Right kidney (tissue), 9 donors: Measurements from ENCODE around the gene SRGAP2C.
"Not testable (repeated sequence)": the region's sequence is repeated elsewhere in the genome, so short reads cannot be mapped to it uniquely, and the experiment has no call there.

Experiments used
- DNase-seq: peaks from one replicate; pipeline ENCODE4 v3.0.0-alpha.2; 2016
- long read RNA-seq, 8 donors: transcript quantifications; one replicate each; lab custom pipeline, GENCODE V29; 2026

Gene SRGAP2C
- long read RNA-seq, donor 1, full-length matches to known transcripts: 1 of 1 reads
- long read RNA-seq, donor 1, partial matches to known transcripts: 0 of 1 reads
- long read RNA-seq, donor 1, other reads (novel, unspliced or antisense): 0 of 1 reads
- long read RNA-seq, donor 2, partial matches to known transcripts: 9 of 9 reads
- long read RNA-seq, donor 2, other reads (novel, unspliced or antisense): 0 of 9 reads
- long read RNA-seq, donor 3, partial matches to known transcripts: 11 of 11 reads
- long read RNA-seq, donor 3, other reads (novel, unspliced or antisense): 0 of 11 reads
- long read RNA-seq, donor 4: 0 reads
- long read RNA-seq, donor 5, full-length matches to known transcripts: 2 of 2 reads
- long read RNA-seq, donor 5, partial matches to known transcripts: 0 of 2 reads
- long read RNA-seq, donor 5, other reads (novel, unspliced or antisense): 0 of 2 reads
- long read RNA-seq, donor 6, full-length matches to known transcripts: 2 of 9 reads
- long read RNA-seq, donor 6, partial matches to known transcripts: 7 of 9 reads
- long read RNA-seq, donor 6, other reads (novel, unspliced or antisense): 0 of 9 reads
- long read RNA-seq, donor 7, full-length matches to known transcripts: 3 of 8 reads
- long read RNA-seq, donor 7, partial matches to known transcripts: 5 of 8 reads
- long read RNA-seq, donor 7, other reads (novel, unspliced or antisense): 0 of 8 reads
- long read RNA-seq, donor 8, full-length matches to known transcripts: 2 of 2 reads
- long read RNA-seq, donor 8, partial matches to known transcripts: 0 of 2 reads
- long read RNA-seq, donor 8, other reads (novel, unspliced or antisense): 0 of 2 reads

GRCh38 chr1:121184290-121185127, at the start of gene SRGAP2C, which contains the start of gene FAM72B:
Gene SRGAP2C (plus strand): TSS chr1:121184975. CDS start chr1:121187447, 2,472 bp downstream.
Gene FAM72B (minus strand): TSS chr1:121184340. CDS start chr1:121183489, 851 bp downstream.
- peak; percentile 86 for DNase-seq

- DNase-seq: not testable (repeated sequence)
Measured at GRCh38 chr1:121140393-121140792, 44.4 kb upstream of the SRGAP2C start.

DNA sequence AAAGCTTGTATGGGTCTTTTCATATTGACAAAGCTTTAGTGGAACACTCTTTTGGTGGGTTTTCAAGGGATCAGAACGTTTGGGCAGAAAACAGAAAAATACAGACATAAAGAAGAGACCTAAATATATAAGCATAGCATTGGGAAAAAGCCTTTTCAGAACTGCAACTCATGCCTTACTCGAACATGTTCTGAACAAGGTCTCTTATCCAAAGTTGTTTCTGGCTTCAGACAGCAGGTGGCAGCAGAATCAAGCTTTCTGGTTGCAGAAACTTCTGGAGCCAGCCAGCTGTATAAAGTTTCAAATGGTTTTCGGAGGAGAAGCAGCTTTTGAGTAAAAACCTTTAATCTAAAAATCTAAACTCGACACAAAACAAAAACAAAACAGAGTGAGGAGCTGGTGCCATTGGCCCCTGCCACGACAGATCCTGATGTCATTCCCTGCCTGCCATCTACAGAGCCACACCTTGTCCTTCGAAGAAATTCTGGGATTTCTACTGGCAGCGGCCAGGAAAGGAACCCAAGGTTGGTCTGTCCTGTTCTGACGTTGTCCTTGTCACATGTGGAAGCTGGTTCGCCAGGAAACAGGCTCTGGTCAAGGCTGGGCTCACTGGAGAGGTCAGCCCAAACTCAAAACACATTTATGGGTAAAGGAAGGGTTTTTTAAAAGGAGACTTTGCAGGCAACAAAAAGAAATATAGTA, 36.1 kb upstream of the SRGAP2C start:
- not testable (repeated sequence) for DNase-seq

- not testable (repeated sequence) for DNase-seq
Measured at GRCh38 chr1:121151294-121151693, 33.5 kb upstream of the SRGAP2C start.

- not testable (repeated sequence) for DNase-seq
Measured at GRCh38 chr1:121152788-121153187, 32.0 kb upstream of the SRGAP2C start.

DNA sequence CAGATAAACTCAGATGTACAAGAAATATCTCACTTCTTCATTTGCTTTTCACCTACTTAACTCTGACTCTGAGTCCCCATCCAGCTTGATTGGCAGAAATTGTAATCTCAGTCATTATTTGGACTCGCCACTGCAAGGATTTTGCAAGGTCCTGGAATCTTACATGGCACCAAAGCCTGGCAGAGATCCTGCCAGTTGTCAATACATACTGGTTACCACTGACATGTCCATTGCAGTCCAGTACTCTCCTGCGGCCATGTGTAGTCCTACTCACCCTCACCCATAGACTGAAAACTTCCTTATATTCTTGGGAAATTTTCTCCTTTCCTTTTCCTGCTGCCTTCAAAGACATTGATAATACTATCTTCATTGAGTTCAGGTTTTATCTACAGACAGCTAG, 30.0 kb upstream of the SRGAP2C start:
- DNase-seq: not testable (repeated sequence)

DNA sequence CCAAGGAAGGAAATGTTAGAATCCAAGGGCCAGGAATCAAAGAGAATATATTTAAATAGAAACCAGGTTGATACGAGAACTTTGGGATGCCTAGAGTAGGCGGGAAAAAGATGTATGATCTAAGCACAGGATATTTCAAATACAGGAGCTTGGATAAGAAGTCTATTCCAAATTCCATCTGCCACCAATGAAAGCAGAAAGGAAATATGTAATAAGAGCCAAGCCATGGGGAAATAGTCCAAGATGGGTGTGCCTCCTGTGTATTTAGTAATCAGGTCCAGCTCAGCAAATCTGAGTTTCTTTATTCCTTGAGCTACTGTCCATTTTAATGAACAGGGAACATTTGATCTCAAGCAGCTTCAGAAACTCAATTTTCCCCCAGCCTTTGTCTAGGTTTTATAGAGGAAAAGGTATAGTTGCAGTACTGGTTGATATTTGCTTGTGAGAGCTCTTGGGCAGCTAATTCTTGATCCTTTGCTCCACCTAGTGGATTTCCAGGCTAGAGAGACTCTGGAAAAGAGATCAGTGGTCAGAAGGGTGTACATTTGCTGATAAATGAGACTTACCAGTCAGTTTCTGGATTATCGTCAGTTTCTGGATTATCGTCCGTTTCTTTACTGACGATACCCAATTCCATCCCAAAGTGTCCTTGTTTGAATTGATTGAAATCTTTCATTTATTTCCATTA, 29.0 kb upstream of the SRGAP2C start:
- DNase-seq: not testable (repeated sequence)

- DNase-seq: not testable (repeated sequence)
Measured at GRCh38 chr1:121156958-121157603, 27.7 kb upstream of the SRGAP2C start.

DNA sequence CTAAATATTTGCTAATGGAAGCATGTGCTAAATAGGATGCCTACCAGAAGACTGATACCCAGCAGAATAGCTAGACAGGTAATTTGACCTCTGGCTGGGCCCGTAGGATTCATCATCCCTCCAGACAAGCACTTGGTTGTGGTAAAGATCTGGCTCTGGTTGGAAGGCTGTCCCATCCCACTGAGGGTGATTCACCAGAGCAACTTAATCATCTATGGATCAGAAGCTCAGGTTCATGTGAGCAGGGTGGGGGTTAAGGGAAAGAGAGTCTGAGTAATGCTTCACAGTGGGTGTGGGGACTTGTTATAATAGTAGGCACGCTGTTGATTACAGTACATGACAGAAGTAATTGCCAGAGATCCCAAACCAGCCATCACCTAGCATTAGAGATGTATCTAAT, 27.2 kb upstream of the SRGAP2C start:
- not testable (repeated sequence) for DNase-seq

DNA sequence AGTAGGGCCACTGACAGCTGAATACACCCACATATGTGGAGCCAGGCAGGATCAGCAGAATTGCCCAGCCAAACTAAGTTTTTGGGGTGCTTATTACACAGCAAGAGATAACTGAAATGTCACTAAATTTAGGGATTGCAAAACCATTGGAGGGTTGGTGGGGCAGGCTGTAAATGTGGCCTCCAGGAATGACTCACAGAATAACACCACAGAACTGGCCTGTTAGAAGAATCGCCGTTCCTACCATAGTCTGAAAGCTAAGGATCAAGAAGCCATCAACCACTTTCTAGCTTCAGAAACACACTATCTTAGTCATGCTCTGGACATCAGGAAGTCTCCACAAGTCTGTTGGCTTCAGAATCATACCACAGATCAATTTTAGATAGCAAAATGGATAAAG, 24.7 kb upstream of the SRGAP2C start:
- DNase-seq: not testable (repeated sequence)

- DNase-seq: not testable (repeated sequence)
Measured at GRCh38 chr1:121161199-121161901, 23.4 kb upstream of the SRGAP2C start.

GRCh38 chr1:121163850-121164757, 20.7 kb upstream of the SRGAP2C start:
- DNase-seq: not testable (repeated sequence)

DNA sequence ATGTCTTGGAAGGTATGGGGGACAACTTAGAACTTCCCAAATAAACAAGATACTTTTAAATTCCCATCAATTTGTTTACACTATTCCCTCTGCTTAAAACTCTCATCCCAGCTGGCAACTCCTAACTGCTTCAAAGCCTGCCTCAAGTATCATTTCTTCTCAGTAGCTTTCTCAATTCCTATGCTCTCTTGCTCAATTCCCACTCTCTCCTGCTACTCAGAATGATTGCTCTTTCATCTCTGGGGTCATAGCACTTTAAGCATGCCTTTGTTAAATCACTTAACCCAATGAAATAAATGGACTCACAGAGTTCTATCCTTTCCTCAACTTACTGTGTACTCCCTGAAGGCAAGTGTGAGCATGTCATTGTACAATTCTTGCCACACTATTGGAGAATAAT, 19.5 kb upstream of the SRGAP2C start:
- DNase-seq: not testable (repeated sequence)

- not testable (repeated sequence) for DNase-seq
Measured at GRCh38 chr1:121167225-121167738, 17.5 kb upstream of the SRGAP2C start.

GRCh38 chr1:121168152-121168668, 16.6 kb upstream of the SRGAP2C start:
- not testable (repeated sequence) for DNase-seq

DNA sequence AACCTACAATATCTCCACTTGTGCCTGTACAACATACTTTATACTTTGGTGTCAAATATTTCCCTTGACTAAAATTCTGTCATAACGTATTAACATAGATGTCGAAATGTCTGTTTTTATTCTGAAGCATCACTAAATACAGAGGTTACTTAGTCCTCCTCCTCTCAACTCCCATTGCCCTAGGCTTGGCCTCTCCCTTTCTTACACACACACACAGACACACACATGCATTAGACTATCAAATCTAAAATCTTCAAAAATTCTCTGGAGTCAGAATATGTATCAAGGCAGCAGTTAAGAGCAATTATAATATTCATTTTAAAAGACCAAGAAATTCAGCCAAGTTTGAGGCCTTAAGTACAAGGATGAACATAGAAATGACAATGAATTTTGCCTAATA, 8.1 kb upstream of the SRGAP2C start:
- DNase-seq: not testable (repeated sequence)

GRCh38 chr1:121178197-121178596, 6.6 kb upstream of the SRGAP2C start:
- not testable (repeated sequence) for DNase-seq

DNA sequence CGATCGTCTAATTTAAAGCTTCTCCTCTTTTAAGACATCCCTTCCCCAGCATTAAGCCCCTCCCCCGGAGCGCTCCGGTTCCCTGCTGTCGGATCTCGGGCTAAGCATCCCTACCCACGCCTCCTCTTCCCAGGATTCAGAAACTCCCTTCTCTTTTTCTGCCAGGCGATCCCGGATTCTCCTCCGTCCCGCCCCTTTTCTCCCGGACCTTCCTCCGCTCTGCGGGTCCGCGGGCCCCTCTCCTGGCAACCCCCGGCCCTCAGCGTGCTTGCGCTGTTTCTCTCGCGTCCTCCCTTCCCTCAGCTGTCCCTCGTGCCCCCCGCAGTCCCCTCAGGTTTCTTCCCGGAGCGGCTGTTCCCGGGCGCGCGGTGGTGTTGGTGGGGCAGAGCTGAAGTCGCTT, 908 bp upstream of the SRGAP2C start:
- DNase-seq: peak; percentile 21
